RWPE1 (cell line): ENCODE data around the gene LRRTM4.
"Not testable (repeated sequence)": the region's sequence is repeated elsewhere in the genome, so short reads cannot be mapped to it uniquely, and the experiment has no call there.

Source experiments
- CTCF ChIA-PET: fragments of 350-600 bp; sonication (Branson Sonifier 250); formaldehyde crosslinking; extraction: SDS; loops from one replicate; lab custom pipeline; 2021; lab: Yijun Ruan, JAX
- POLR2A ChIA-PET: fragments of 400-600 bp; formaldehyde crosslinking; extraction: SDS; loops from one replicate; lab custom pipeline; 2020; ENCODE audit warnings: antibody characterized with exemption; ENCODE audit not compliant: low non-redundant PET; lab: Yijun Ruan, JAX
- DNase-seq: peaks from one replicate; pipeline ENCODE4 v3.0.0; 2012; ENCODE audit warnings: low spot score
- H3K27ac ChIP-seq: fragments of 450-650 bp; 2 replicates; pipeline ENCODE4 v1.5.1; 2017
- CTCF ChIP-seq: fragments of 450-650 bp; conservative IDR thresholded peaks from 2 replicates; pipeline ENCODE4 v1.5.1; 2017; ENCODE audit warnings: low read depth, mild to moderate bottlenecking

Gene LRRTM4

GRCh38 chr2:76733736-76734135, 788.4 kb downstream of the LRRTM4 start:
- H3K27ac ChIP-seq: no peak overlapping the region
- POLR2A ChIA-PET: no interaction called here
- CTCF ChIA-PET: no interaction called here
- DNase-seq: no peak
- TF ChIP-seq CTCF: no peak

- no peak overlapping the region for H3K27ac ChIP-seq
- ChIA-PET POLR2A (no interaction called here), CTCF (interaction anchor here (0.7 kb wide), 1 partner anchor 1286 kb away, joined by 3 read pairs; no protein-coding TSS in a partner anchor)
- no peak for TF ChIP-seq CTCF
- DNase-seq: no peak
Measured at GRCh38 chr2:76731157-76731556, 791.0 kb downstream of the LRRTM4 start.

- no peak for DNase-seq
- ChIA-PET POLR2A (no interaction called here), CTCF (no interaction called here)
- no peak for TF ChIP-seq CTCF
- H3K27ac ChIP-seq: no peak overlapping the region
Measured at GRCh38 chr2:76730021-76730420, 792.2 kb downstream of the LRRTM4 start.

- no peak overlapping the region for H3K27ac ChIP-seq
- no peak for TF ChIP-seq CTCF
- no peak for DNase-seq
- POLR2A ChIA-PET: no interaction called here
- CTCF ChIA-PET: no interaction called here
Measured at GRCh38 chr2:76721226-76721625, 801.0 kb downstream of the LRRTM4 start.

- H3K27ac ChIP-seq: no peak overlapping the region
- ChIA-PET POLR2A (no interaction called here), CTCF (no interaction called here)
- no peak for TF ChIP-seq CTCF
- DNase-seq: no peak
Measured at GRCh38 chr2:76713312-76713711, 808.9 kb downstream of the LRRTM4 start.

GRCh38 chr2:76711490-76711889, 810.7 kb downstream of the LRRTM4 start:
- no peak for DNase-seq
- CTCF ChIA-PET: no interaction called here
- POLR2A ChIA-PET: no interaction called here
- no peak overlapping the region for H3K27ac ChIP-seq
- TF ChIP-seq CTCF: no peak

- DNase-seq: no peak
- no peak overlapping the region for H3K27ac ChIP-seq
- POLR2A ChIA-PET: no interaction called here
- CTCF ChIA-PET: no interaction called here
- no peak for TF ChIP-seq CTCF
Measured at GRCh38 chr2:76700894-76701293, 821.3 kb downstream of the LRRTM4 start.

- POLR2A ChIA-PET, CTCF ChIA-PET, DNase-seq, H3K27ac ChIP-seq: not testable (repeated sequence)
Measured at GRCh38 chr2:76697998-76698713, 824.0 kb downstream of the LRRTM4 start.
